Astrocyte (in vitro differentiated cells and primary cell): ENCODE results near the gene STAT3.

Experiments
- CTCF ChIP-seq: IDR thresholded peaks from 2 replicates; pipeline ENCODE4 v1.5.1; 2011; ENCODE audit warnings: low read depth, mild to moderate bottlenecking, inconsistent platforms, low read length, moderate library complexity; ENCODE audit not compliant: insufficient read depth
- EZH2 ChIP-seq: IDR thresholded peaks from 2 replicates; pipeline ENCODE4 v1.6.1; 2012; ENCODE audit warnings: mild to moderate bottlenecking, low read length, inconsistent platforms; ENCODE audit not compliant: insufficient read depth

GRCh38 chr17:42410319-42410685 lies 22.1 kb upstream of the STAT3 start:
- TF ChIP-seq CTCF (no peak), EZH2 (no peak)
